NB4 (cell line): Measurements from ENCODE around the gene CREG1.

Source experiments
- CTCF ChIP-seq: IDR thresholded peaks from one replicate; pipeline ENCODE4 v1.5.1; 2012; ENCODE audit warnings: low read depth, low read length
- POLR2A ChIP-seq: IDR thresholded peaks from 2 replicates; pipeline ENCODE4 v1.6.1; 2011; ENCODE audit warnings: mild to moderate bottlenecking; ENCODE audit not compliant: insufficient read length; ENCODE audit errors: extremely low read depth

GRCh38 chr1:167566766-167567165 lies 13.2 kb upstream of the CREG1 start:
- TF ChIP-seq POLR2A (no peak), CTCF (no peak)
